PFSK-1 (cell line): Measurements from ENCODE around the gene LIPG.

Experiments
- POLR2AphosphoS5 ChIP-seq: IDR thresholded peaks from 2 replicates; pipeline ENCODE4 v1.6.1; 2012; ENCODE audit warnings: low read depth, mild to moderate bottlenecking, control low read depth, low read length, moderate library complexity
- REST ChIP-seq, 2 experiments: IDR thresholded peaks; 2 replicates each; pipeline versions ENCODE4 v1.6.1 to v1.8.0; 2011 to 2012; ENCODE audit warnings: low read depth in 2 of 2, low read length in 2 of 2, control low read depth in 1 of 2, inconsistent platforms in 1 of 2, mild to moderate bottlenecking in 1 of 2, moderate library complexity in 1 of 2; ENCODE audit not compliant: insufficient read depth in 1 of 2
- SIN3A ChIP-seq: IDR thresholded peaks from 2 replicates; pipeline ENCODE4 v1.6.1; 2012; ENCODE audit warnings: mild to moderate bottlenecking, low read length, moderate library complexity, borderline replicate concordance; ENCODE audit not compliant: insufficient read depth
- TAF1 ChIP-seq: IDR thresholded peaks from 2 replicates; pipeline ENCODE4 v1.6.1; 2012; ENCODE audit warnings: low read length, control low read depth, borderline replicate concordance; ENCODE audit not compliant: insufficient read depth

GRCh38 chr18:49527631-49528327, 34.1 kb upstream of the LIPG start:
- TF ChIP-seq TAF1: no peak
- no peak for TF ChIP-seq POLR2AphosphoS5
- TF ChIP-seq REST (IDR thresholded peaks at IDR 0.05; ENCODE audit: insufficient read depth in 1 of 2, low read depth in 2 of 2, low read length in 2 of 2): no peak
- TF ChIP-seq SIN3A: no peak
